Lower lobe of right lung (tissue), 2 donors: ENCODE results near the gene LIPN. TPM values are rescaled to one million over a fixed set of nuclear protein-coding genes. Genes with fewer than 3 reads are reported as not detected.

Experiments
- ATAC-seq, 2 donors: fragments of 200-7000 bp; cut with Tn5 transposase; one replicate each; pipeline ENCODE4 v1.9.1; 2020 to 2022; ENCODE audit warnings: mild to moderate bottlenecking in 2 of 2, moderate library complexity in 2 of 2
- DNase-seq: peaks from one replicate; pipeline ENCODE4 v3.0.0-alpha.2; 2020
- H3K27ac ChIP-seq: fragments of 200-600 bp; one replicate; pipeline ENCODE4 v1.8.0; 2022
- H3K27me3 ChIP-seq: fragments of 200-600 bp; one replicate; pipeline ENCODE4 v1.8.0; 2022; ENCODE audit warnings: low read depth
- H3K36me3 ChIP-seq: fragments of 200-600 bp; one replicate; pipeline ENCODE4 v1.8.0; 2022; ENCODE audit warnings: mild to moderate bottlenecking
- H3K4me1 ChIP-seq: fragments of 200-600 bp; one replicate; pipeline ENCODE4 v1.8.0; 2022
- H3K4me3 ChIP-seq: fragments of 200-600 bp; one replicate; pipeline ENCODE4 v1.8.0; 2022; ENCODE audit warnings: mild to moderate bottlenecking
- H3K9me3 ChIP-seq: fragments of 200-600 bp; one replicate; pipeline ENCODE4 v1.8.0; 2022
- CTCF ChIP-seq: fragments of 200-600 bp; IDR thresholded peaks from one replicate; pipeline ENCODE4 v1.8.0; 2022; ENCODE audit warnings: antibody characterized with exemption, mild to moderate bottlenecking
- intact Hi-C: fragments of 100-400 bp; cut with DNase I; formaldehyde crosslinking; loops from one replicate; pipeline ENCODE4 v1.11.0; 2022
- total RNA-seq: library from RNA; stranded (reverse); fragmentation: NEBNext Ultra II Directional; extraction: Animal tissue kit (Norgen Biotek cat#: 25700); gene quantifications from one replicate; pipeline ENCODE4 v1.2.1, GENCODE V29; 2021
- donor health status: DM: no; HTN: yes; CAD: no; lungs with severe emphysema.

The LIPN gene
- total RNA-seq, 1 donor from 2014 or later = 1.6 TPM

GRCh38 chr10:88744002-88744401 is 15.8 kb upstream of the LIPN start:
- DNase-seq = no peak
- Histone ChIP-seq H3K27ac (no peak overlapping the region), H3K4me3 (no peak overlapping the region), H3K36me3 (no peaks in the 10 kb centered on the region), H3K4me1 (no peaks in the 10 kb centered on the region), H3K9me3 (no peaks in the 10 kb centered on the region), H3K27me3 (no peaks in the 10 kb centered on the region)
- intact Hi-C loops = no loop called here
- TF ChIP-seq CTCF = no peak
- no peak for ATAC-seq

- no peak overlapping the region for H3K27ac ChIP-seq
- H3K36me3 ChIP-seq = no peaks in the 10 kb centered on the region
- no peaks in the 10 kb centered on the region for H3K9me3 ChIP-seq
- intact Hi-C loops = no loop called here
- H3K27me3 ChIP-seq = no peaks in the 10 kb centered on the region
- ATAC-seq = no peak
- H3K4me1 ChIP-seq = no peaks in the 10 kb centered on the region
- no peak for DNase-seq
- no peak for TF ChIP-seq CTCF
- no peak overlapping the region for H3K4me3 ChIP-seq
These were observed 14.2 kb upstream of the LIPN start for GRCh38 chr10:88745633-88746032.

- Histone ChIP-seq H3K4me1 (no peaks in the 10 kb centered on the region), H3K36me3 (no peaks in the 10 kb centered on the region), H3K27me3 (no peaks in the 10 kb centered on the region), H3K27ac (no peak overlapping the region), H3K9me3 (no peaks in the 10 kb centered on the region), H3K4me3 (no peak overlapping the region)
- intact Hi-C loops = no loop called here
- DNase-seq (no peak), ATAC-seq (no peak)
- no peak for TF ChIP-seq CTCF
These were observed 5.5 kb upstream of the LIPN start for GRCh38 chr10:88754287-88754686.

- Histone ChIP-seq H3K27ac (no peak overlapping the region), H3K4me3 (no peak overlapping the region), H3K36me3 (no peaks in the 10 kb centered on the region), H3K27me3 (no peaks in the 10 kb centered on the region), H3K4me1 (no peaks in the 10 kb centered on the region), H3K9me3 (no peaks in the 10 kb centered on the region)
- ATAC-seq (no peak), DNase-seq (no peak)
- TF ChIP-seq CTCF = no peak
- intact Hi-C loops = no loop called here
These were observed 4.1 kb upstream of the LIPN start for GRCh38 chr10:88755753-88756152.

GRCh38 chr10:88756660-88757059 is 3.2 kb upstream of the LIPN start:
- no peak for DNase-seq
- Histone ChIP-seq H3K4me1 (no peaks in the 10 kb centered on the region), H3K9me3 (no peaks in the 10 kb centered on the region), H3K27me3 (no peaks in the 10 kb centered on the region), H3K36me3 (no peaks in the 10 kb centered on the region), H3K4me3 (no peak overlapping the region), H3K27ac (no peak overlapping the region)
- intact Hi-C loops = no loop called here
- no peak for ATAC-seq
- TF ChIP-seq CTCF = no peak

GRCh38 chr10:88762906-88763305 is 3.1 kb downstream of the LIPN start:
- Histone ChIP-seq H3K4me3 (no peak overlapping the region), H3K4me1 (no peaks in the 10 kb centered on the region), H3K9me3 (no peaks in the 10 kb centered on the region), H3K36me3 (no peaks in the 10 kb centered on the region), H3K27me3 (no peaks in the 10 kb centered on the region), H3K27ac (no peak overlapping the region)
- no peak for TF ChIP-seq CTCF
- ATAC-seq = no peak
- intact Hi-C loops = no loop called here
- no peak for DNase-seq
